NCI-H1092 treated with DMSO at 0.1 percent for 48 hours (cell line): ENCODE results near the gene RHOD.

Experiments
- DNase-seq: peaks from one replicate; lab custom pipeline; 2025; lab: John Stamatoyannopoulos, UW

Gene RHOD

GRCh38 chr11:67032830-67033551 is 23.7 kb upstream of the RHOD start:
- DNase-seq = no peak

GRCh38 chr11:67033661-67034166 is 22.9 kb upstream of the RHOD start:
- no peak for DNase-seq

DNA sequence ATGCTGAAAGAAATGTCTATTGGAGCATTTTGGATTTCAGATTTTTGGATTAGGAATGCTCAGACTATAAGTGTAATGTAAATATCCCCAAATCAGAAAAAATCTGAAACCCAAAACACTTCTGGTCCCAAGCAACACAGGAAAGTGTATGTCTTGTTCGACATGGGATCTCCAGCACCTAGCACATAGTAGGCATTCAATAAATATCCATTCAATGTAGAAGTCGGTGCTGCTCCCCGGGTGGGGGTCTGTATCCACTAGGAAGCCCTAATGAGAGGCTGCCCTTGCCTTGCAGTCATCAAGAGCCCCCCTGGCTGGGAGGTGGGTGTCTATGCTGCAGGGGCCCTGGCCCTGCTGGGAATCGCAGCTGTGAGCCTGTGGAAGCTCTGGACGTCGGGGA is 22.3 kb upstream of the RHOD start:
- no peak for DNase-seq

DNA sequence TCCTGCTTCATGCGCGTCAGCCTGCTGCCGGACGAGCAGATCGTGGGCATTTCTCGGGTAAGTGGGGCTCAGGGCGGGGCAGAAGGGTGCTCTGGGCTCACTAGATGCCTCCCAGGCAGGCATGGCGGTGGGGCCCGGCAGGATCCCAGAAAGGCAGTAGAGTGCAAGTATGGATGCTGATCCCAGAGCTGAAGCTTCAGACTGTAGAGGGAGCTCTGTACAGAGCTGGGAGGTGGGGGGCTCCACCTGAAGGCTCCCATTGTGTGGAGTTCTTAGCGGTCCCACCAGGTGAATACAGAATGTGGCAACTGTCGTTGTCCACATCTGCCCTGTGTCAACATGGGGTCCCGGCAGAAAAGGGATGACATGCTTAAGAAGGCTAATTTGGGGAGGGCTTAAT is 16.5 kb upstream of the RHOD start:
- no peak for DNase-seq

DNA sequence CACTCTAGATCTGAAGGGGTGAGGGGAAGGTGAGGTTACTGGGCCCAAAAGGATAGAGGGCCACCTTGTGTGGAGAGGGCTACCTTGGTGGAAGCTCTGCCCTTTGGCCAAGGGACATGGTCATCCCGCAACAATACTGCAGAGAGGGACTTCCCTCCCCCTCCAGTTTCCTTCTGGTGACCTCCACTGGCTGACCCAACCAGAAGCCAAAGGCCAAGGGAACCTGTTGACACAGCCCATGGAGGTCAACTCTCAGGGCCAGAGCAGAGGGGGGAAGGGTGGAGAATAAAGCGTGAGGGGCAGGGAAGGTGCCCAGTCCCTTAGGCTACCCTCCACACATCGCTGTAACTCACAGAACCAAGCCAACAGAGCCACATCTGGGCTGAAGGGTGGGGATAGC is 15.0 kb upstream of the RHOD start:
- DNase-seq = no peak

- DNase-seq = no peak
These were observed 12.9 kb upstream of the RHOD start for GRCh38 chr11:67043572-67044349.

DNA sequence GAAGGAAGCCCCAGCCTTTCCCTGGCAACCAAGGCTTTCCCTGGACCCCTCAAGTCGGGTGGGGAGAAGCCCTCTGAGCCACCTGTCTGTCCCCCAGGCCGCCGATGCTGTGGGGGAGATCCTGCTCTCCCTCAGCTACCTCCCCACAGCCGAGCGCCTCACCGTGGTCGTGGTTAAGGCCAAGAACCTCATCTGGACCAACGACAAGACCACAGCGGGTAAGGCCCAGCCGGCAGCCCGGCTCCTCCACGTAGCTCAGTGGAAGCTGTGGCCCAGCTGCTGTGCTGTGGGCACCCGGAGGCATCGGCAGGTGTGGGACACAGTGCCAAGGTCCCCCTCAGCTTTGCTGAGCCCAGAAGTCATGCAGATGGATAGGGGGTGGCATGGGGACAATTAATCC is 12.2 kb upstream of the RHOD start:
- DNase-seq = no peak

- DNase-seq = no peak
These were observed 11.3 kb upstream of the RHOD start for GRCh38 chr11:67045314-67045713.

DNA sequence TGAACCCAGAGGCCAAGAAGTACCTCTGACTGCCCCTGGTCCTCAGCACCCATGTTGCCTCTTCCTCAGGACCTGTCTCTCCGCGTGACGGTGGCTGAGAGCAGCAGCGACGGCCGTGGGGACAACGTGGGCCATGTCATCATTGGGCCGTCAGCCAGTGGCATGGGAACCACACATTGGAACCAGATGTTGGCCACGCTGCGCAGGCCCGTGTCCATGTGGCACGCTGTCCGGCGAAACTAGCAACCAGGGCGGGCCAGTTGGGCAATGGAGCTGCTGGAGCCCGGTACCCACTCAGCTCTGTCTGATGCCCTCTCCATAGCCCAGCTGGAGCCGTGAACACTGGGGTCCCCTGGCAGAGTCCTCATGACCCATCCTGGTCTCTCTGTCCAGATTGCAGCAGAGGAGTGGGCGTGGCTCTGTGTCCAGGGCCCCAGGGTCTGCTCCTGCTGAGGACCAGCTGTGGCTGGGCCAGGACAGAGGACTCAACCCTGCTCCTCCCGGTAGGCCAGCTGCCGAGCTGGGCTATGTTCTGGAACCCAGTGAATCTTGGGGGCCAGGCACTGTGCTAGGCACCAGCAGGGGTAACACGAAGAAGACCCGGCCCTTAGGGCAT is 8.0 kb upstream of the RHOD start:
- DNase-seq = no peak

DNA sequence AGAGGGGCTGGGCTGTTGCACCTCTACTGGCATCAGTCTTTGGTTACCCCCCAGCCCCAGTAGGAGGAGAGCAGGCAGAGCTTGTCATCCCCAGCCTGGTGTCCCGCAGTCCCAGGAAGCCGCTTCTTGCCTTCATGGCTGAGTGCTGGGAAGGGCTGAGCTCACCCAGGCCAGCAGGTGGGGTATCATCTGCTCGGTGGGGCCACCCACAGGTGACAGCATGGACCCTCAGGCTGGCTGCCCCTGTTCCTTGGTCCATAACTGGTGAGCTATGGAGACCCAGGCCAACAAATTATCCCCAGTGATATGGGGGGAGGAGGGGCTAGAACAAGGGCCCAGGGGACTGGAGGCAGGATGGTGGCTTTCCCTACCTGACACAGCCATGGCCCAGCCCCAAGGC is 6.5 kb upstream of the RHOD start:
- no peak for DNase-seq

- DNase-seq = no peak
These were observed 5.3 kb upstream of the RHOD start for GRCh38 chr11:67051180-67051893.

DNA sequence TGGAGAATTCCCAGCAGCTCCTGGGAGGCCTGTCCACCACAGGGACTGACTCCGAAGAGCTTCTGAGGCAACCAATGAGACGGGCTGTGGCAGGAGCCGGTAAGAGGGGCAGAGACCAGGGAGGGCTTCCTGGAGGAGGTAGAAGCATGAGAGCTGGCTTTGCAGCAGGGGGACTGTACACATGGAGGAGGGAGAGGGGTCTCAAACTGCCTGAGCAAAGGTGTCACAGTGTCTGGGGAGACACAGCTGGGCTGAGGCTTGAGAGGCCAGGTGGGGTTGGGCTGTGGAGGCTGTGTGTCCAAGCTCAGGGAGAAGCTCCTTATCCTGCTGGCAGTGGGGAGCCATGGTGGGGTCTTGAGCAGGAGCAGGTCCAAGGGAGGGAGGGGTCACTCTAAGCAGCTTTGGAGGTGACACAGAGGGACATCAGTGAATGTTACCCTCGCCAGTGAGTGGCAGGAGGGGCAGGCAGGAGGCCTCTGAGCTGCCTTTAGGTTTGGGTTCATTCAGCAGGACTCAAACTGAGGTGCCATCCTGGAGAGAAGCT is 4.6 kb upstream of the RHOD start:
- no peak for DNase-seq

DNA sequence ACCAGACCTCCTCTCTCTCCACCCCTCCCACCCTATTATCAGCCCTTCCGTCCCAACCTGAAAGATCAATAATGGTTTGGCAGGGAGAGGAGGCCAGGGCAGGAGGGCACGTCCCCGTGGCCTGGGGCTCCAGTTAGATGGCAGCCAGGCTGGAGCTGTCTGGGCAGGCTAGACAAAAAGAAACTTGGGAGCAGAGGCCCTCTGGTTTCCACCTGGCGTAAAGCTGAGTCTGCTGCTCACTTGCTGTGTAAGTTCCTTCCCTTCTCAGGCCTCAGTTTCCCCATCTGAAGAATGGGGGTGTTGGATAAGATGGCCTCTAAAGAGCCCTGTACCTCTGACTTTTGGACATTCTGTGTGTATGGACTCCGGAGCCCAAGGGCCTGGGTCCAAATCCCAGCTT is 3.8 kb upstream of the RHOD start:
- DNase-seq = no peak

DNA sequence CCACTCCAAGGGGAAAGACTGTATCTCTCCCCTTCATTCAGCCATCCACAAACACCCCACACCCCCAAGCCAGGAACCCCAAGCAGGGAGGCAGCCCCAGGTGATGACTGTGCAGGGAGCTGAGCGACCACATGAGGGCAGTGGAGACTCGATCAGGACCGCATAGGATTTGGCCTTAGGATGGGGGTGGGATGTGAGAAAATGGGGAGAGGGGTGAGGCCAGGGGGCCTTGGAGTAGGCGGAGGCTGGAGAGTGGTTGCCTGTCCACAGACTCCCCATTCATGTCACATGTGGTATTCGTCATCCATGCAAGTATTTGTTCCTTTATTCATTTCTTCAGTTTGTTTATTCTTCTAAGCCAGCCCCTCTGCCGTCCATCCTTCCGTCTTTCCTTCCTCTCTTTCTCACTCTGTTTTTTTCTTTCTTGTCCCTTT is 2.7 kb upstream of the RHOD start:
- peak; percentile 22 for DNase-seq

- DNase-seq = no peak
These were observed 2.3 kb upstream of the RHOD start for GRCh38 chr11:67054346-67054835.

- no peak for DNase-seq
These were observed 1.7 kb upstream of the RHOD start for GRCh38 chr11:67054836-67055523.

- no peak for DNase-seq
These were observed 835 bp upstream of the RHOD start for GRCh38 chr11:67055812-67056211.

DNA sequence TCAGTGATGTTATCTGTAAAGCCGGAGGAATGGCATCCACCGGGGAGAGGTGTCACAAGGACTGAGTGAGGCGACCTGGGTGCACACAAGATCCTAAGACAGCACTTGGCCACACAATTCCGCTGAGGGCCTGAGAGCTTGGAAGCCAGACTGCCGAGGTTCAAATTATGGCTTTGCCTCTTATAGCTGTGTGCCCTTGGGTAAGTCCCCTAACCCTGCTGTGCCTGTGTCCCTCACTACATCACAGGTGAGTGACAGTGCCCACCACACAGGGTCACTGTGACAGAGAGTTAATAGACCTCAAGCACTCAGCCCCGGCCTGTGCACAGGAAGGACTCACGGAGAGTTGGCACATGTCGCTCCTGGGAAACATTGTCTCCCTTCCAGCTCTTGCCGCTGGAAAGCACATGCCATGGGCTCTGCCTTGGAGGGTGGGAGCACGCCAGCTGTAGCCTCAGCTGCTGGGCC is 592 bp downstream of the RHOD start:
- no peak for DNase-seq

DNA sequence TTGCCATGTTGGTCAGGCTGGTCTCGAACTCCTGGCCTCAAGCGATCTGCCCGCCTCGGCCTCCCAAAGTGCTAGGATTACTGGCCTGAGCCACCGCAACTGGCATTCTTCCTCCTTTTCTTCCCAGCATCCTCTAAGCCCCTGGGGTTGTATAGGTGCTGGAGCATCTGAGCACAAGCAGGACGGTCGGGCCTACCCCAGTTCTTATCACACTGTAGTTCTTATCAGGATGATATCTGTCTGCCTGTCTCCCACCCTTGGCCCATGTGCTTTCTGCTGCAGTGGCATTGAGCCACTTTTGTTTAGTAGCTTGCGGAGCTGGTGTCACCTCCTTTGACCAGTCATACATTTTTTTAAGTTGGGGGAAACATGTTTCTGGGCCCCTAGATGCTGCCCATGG is 1.9 kb downstream of the RHOD start:
- DNase-seq = no peak

GRCh38 chr11:67059671-67060070 is 3.0 kb downstream of the RHOD start:
- DNase-seq = no peak

- DNase-seq = no peak
These were observed 3.5 kb downstream of the RHOD start for GRCh38 chr11:67060111-67060522.
